Measurements from ENCODE around the gene DIO3.

DIO3 gene

DNA sequence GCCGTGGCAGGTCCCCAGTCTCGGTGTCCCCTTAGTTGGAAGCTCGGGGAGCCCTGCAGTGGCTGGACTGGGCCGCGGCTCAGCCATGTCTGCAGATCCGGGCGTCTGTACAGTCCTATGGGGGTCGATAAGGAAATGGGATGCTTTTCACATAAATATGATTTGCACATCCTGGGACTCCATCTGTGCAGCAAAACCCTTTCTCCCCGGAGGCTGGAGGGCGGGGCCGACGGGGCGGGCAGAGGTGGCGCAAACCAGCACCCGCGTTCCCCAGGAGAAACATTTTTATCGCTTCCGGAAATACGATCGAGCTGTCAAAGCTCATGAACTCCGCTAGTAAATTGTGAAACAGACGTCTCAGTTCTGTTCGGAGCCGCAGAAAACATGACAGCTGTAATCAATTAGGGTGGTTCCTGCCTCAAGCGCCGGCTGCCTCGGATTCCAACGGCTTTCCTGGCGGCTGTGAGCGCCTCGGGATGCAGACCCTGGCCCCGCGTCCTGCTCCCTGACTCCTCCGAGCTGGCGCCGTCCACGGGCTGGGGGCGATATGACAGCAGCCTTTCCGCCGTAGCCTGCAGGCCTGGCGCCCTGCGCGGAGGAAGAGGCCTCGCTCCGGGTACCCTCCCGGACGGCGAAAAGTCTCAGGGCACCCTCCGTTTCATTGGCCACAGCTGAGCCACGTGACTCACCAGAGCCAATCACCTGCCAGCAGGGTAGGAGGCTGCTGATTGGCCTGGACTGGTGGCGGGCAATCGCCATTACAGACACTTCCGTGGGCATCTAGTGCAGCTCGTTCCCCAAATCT, 23.0 kb downstream of the DIO3 start:
- FAIRE-seq: no peak

DNA sequence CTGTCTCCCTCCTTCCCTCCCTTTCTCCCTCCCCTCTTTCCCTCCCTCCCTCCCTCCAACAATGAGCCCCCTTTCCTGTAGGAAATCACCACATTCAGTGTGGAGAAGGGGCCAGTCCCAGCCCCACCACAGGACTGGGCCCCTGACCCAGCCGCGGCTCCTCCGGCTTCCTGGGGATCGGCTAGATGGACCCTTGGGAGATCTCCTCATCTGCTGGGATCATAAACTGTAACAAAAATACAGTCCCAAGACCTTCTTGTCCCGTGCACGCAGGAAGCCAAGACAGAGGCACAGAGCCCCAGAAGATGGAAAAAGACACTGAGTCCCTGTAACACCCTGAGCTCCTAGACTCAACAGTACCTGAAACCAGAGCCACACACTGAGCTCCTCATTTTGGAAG, 23.9 kb downstream of the DIO3 start:
- FAIRE-seq: no peak

DNA sequence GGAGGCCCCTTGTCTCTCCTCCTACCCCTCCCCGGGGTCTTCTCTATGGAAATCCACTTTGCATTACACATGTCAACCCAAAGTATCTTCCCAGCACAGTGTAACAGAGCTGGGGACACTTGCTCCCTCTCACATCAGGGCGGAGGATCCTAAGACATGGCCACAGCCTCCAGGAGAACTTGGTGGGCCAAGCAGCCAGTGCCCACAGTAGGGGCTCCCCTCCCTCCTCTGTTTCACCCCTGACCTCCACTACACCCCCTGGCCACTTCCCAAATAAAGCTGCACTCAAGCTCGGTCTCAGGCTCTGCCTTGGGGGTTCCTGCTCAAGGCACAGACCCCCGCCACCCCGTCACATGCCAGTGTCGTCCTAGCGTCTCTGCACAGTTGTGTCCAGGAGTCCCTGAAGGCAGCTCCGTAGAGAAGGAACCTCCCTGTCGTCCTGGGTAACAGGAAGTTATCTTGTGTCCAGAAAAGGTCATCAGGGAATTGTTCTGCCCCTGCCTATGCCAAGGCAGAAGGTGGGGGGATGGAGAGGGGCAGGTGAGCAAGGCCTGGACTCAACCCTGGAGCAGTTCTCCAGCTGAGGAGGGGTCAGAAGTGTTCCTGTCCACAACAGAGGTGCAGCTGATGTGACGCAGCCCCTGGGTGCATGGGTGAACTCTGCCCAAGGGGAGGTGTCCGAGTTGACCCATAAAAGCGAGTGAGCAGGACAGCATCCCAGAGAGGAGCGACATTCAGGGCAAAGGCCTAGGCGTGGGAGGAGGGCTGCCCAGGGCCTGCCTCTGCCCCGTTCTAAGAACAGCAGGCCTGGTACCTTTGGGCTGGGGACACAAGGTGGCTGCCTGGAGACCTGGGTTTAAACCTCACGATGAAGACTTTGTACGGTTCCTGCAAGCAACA, 25.5 kb downstream of the DIO3 start:
- no peak for FAIRE-seq

DNA sequence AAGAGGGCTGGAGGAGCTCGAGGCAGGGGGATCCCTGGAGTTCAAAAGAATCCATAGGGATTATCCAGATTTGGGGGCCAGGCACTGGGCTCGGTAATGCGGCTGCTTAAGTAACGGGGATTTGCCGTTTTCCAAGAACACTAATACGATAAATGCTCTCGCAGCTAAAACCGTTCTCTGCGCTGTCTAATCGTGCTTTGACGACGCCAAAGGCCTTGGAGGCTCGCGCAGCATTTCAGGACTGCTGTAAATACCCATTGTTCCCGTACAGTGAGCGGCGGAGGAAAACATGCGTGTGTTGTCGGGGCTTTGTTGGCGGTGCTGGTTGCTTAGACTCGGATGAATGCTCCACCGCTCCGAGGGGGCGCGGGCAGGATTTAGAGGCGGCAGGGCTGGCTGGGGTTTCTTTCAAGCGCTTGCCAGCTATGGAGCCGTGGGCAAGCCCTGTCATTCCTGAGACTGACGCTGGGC, 26.2 kb downstream of the DIO3 start:
- no peak for FAIRE-seq

DNA sequence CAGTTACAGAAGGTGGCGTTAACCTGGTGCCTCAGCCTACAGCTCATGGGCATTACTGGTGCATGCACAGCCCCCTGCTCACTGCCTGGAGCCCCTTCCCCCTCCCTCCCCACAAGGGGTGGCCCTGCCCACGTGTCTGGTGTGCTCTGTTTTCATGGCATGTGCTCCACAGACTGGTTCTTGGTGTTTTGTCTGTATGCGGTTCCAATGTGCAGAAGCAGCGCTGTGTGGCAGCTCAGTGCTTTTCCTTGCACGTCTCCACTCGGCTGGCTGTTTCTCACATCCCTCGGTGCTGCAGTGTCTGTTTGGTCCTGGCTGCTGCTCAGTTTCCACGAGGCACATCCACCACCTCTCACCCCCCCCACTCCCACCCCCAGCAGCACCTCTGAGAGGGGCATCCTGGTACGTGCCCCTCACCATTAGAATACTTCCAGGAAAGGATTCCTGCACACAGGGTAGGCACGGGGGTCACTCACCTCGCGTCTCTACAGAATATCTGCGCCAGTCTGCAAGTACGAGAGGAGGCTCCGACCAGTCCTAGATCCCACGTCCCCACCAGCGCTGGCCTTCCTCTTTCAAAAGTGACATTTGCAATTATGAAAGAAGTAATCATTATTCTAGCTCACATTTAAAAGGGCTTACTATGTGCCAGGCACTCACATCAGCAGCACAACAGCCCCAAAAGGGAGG, 27.1 kb downstream of the DIO3 start:
- FAIRE-seq: no peak

DNA sequence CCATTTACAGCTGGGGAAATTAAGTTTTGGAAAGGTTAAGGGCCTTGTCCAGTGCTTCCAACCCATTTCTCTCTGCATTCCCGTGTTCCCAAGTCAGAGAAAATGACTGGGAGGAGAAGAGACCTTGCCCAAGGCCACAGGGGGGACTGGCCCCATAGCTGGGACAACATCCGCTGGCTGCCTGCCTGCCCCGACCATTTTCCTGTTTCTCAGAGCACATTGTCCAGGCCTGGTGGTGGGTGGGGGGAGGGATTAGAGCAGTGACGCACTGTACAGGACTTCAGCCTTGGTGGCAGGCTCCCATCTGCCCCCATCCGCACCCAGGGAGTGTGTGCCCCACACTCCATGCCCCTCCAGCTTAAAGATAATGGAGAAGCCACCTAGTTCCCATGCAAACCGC, 27.7 kb downstream of the DIO3 start:
- no peak for FAIRE-seq

DNA sequence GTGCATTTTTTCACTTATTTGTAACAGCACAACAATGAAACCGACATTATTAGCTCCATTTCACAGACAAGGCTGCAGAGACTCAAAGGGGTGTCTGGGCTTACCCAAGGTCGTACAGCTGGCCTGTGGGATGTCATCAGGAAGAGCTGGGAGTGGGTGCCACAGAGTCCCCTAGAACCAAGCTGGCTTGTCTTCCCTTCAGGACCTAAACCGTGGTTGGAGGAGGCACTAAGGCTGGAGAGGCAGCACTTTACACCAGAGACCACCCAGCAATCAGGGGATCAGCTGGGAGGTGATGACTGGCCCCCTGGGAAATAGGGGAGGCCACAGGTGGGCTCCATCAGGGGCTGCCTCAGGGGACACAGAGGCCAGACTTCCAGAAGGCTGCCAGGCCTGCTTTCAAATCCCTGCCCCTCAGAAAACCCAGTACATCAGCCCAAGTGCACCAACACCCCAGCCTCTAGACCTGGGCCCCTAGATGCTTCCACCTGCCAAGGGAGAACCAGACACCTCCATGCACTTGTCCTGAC, 28.3 kb downstream of the DIO3 start:
- no peak for FAIRE-seq

DNA sequence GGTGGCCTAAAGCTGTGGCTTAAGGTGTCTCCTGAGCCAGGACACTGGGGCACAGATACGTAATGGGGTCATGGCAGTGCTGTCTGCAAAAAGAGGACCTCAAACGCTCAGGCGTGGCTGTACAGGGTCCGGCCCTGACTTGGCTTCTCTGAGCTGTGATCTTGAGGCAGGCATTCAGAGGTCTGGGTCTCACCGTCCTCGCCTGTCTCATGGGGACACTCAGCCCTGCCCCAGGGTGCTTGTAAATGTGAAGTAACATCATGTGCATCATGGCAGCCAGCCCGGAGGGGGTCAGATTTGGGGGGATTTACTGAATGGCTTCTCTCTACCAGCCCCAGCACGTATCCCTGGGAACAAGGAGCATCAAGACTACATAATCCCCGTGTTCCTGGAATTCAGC, 28.8 kb downstream of the DIO3 start:
- no peak for FAIRE-seq

DNA sequence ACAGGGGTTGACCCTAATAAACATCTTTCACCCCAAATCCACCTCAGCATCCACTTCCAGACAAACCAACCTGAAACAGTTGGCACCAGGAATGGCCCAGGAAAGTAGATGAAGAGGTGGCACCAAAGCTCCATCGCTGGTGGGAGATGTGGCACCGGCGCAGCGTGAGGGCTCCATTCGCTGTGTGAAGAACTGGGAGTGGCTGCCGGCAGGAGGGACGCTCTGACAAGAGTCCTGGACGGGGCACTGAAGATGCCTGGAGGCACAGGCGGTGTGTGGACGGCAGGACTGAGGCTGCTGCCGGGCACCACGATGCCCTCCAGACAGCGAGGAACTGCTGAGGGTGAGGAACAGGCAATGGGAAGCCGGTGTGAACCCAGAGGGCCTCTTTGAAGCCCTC, 29.3 kb downstream of the DIO3 start:
- no peak for FAIRE-seq

DNA sequence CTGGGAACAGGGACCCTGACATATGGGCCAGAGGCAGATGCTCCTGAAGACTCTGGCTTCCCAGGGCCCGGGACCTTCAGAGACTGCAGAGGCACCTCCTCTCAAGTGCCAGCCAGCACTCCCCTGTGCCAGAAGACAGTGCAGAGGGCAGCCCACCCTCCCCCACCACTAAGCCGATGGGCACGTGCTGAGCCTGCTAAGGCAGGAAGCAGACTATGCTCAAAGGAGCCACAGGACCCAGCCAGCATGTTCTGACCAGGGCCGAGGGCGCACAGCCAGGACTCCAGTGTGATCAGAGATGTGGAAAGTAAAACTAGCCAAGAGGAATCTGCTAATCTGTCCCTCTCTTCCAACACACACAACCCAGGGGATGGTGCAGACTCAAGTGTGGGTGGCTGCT, 29.8 kb downstream of the DIO3 start:
- no peak for FAIRE-seq

DNA sequence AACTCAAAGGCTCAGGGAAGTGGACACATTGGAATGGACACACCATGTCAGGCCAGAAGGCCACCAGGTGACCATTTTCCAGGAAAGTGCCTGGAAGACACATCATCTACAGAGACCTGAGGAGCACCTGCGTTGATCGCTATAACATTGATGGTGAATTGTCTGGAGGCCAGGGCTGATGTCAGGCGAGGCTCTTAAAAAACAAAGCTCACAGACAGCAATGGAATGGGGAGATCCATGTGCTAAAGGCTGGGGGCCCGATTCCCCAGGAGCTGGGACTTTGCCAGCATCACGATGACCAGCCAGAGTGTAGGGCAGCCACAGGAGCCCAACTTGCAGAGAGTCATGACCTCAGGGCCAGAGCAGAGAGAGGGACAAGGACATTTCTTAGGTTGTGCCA, 30.3 kb downstream of the DIO3 start:
- FAIRE-seq: no peak

DNA sequence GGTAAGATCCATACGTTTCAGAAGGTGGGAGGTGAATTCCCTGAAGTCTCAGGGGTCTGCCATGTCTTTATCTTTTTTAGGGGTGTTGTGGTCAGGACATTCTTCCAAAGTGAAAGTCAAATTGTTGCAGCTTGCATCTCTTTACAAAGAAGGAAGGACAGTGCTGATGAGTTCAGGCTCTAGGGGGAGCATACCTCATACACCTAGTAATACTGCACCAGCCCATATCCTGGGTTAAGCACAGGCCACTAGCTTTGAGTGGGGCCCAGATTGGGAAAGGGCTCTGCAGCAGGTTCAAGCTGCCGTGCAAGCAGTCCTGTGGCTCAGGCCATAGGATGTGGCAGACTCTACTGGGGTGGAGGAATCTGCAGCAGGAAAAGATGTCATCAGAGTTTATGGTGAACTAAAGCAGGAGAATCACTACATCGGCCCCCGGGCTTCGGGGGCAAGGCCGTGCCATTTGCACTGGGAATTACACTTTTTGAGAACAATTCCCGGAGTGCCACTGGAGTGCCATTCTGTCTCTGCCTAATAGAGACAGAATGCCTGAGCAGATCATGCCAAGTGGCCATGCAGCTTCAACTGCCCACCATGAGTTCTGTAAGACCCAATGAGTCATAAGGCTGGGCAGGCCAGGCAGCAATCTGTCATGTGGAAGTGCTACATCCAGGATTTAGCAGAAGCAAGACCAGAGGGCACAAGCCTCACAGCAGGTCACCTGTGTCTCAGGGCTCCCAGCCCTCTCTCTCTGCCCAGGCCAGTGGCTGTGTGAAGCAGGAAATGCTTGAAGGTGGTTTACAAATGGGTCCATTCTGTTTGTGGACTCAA, 32.3 kb downstream of the DIO3 start:
- no peak for FAIRE-seq

DNA sequence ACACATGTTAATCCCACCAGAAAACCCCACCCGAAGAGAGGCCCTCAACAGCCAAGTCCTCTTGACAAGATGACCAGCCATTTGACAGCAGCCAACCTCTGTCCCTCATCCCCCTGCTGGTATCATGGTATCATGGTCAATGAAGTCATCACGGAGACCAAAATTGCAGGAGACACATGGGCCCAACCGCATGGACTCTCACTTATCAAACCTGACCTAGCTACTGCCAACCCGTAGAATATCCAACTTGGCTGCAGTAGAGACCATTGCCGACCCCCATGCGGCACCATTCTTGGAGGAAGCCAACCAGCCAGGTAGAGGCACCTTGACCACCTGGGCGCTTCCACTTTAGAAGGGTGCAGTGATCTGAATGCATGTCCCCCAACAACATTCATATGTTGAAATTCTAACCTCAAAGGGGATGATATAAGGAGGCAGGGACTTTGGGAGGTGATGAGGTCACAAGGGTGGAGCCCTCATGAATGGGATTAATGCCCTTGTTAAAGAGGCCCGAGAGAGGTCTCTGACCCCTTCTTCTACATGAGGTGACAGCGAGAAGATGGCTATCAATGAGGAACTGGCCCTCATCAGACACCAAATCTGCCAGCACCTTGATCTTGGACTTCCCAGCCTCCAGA, 33.3 kb downstream of the DIO3 start:
- no peak for FAIRE-seq

DNA sequence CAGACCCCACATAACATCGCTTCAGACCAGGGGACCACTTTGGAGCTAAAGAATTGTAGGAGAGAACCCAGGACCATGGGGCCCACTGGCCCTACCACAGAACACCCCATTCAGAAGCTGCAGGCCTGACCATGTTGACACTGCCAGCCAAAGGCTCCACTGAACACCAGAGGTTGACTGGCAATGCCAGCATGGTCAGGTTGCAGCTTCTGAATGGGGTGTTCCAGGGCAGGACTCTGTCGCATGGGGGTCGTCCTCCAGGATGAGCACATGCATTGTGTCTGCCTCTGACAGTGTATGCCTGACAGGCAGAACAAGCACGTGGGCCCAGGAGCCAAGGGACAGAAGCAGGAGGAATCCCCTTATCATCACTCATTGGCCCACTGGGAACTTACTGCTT, 34.1 kb downstream of the DIO3 start:
- FAIRE-seq: no peak

DNA sequence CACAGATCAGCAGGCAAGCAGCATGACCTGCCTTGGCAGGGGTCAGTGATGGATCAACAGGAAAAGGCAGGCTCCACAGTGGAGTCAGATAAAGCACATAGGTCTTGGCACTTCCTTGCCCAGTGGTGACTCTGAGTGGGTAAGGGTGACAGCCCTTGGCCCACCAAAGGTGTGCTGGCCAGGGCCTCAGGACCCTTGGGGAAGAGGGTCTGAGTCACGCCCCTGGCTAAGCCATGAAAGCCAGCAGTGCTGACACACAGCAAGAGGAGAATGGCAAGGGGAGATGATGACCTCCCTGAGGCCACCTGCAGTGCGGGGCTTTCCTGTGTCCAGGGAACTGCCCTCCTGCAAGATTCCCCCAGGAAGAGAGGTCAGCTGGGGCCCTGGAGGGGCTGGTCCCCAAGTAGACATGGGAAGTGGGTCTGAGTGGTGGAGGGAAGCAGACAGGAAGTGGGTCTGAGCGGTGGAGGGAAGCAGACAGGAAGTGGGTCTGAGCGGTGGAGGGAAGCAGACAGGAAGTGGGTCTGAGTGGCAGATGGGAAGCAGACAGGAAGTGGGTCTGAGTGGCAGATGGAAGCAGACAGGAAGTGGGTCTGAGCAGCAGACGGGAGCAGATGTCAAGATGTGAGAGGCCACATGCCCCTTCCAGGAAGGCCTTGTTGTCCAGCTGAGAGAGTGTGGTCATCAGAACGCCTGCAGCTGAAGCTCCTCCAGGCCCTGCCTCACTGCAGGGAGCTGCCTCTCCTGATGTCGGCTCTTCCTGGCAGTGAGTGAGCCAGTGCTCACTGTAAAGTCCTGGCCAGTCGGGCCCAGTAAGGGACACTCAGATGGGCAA, 34.8 kb downstream of the DIO3 start:
- FAIRE-seq: no peak

DNA sequence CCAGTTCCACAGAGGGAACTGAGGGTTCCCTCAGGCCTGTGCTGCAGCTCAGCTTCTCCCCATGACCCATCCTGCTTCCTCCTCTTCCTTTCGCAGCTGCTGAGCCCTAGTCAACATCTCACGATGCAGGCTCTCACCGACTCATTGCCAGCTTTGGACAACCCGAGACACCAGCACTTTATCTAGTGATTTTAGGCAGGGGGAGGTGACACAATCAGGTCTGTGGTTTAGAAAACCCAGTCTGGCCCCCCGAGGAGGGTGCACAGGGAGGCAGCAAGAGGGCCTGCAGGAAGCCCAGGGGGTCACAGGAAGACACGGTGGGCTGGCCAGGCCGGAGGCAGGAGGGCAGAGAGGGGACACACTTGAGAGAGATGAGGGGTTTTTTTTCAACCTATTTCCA, 35.4 kb downstream of the DIO3 start:
- FAIRE-seq: no peak

DNA sequence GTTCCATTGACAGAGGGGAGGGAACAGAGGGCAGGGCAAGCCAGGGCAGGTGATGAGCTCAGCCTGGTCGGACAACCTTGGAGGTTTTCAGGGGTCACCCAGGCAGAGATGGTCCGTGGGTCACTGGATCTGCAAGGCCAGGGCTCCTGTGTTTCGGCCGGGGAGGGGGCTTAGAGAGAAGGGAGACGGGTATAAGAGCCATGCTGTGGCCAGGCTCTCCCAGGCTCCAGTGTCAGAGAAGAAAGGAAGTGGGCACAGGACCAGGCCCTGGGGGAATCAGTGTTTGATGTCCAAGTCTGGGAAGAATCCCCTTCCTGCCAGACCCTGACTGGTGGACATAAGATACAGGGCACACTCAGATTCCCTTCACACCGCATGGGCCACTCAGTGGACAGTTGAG, 36.9 kb downstream of the DIO3 start:
- FAIRE-seq: no peak

DNA sequence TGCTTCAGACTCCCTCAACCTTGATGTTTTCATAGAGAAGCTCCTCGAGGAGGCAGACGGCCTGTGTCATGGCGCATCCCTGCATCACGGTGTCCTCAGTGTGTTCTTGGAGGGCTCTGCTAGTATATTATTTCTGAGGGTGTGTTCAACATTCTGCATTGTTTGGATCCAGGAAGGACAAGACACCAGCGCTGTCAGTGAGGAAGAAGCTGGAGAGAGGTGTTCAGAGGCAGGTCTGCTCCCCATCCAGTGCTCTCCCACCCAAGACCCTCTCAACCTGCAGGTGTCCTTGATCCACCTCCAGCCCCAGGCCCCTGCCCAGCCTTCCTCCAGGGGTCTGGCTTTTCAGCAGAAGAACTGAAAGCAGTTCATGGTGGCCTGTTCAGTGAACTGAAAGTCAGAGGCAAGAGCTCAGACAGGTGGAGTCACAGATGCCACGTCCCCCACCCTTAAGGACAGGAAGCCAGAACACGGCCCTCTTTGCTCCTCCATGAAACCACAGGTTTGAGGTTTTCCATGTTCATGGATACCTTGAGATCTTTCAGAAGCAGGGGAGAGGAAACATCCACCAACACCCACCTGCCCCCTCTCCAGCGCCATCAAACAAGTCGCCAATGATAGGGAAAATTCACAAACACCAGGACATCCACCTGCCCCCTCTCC, 37.4 kb downstream of the DIO3 start:
- no peak for FAIRE-seq

DNA sequence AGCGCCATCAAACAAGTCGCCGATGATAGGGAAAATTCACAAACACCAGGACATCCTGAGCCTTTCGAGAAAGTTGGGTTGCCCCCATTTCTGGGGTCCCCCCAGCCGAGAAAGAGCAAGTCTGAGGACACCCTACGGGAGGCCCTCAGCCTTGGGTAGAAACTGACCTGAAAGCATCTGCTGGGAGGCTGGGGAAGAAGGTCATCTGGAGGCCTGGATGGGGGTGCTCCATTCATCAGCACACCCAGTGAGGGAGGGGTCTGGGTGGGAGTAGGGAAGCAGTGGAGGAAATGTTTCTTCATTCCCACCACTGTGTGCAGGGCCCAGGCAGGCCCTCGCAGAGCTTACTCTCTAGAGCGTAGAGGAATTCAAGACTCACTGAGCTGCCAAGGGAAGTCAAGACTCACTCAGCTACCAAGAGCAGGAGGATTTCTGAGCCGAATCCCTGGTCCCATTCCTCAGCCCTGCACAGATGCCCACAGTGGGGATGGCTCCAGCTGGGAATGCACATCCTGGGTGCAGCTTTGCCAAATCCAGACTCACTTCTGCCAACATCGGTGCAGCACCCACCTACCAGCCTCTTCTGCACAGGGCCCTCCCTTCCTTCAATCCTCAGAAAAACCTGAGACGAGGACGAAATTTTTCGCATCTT, 38.1 kb downstream of the DIO3 start:
- FAIRE-seq: no peak

Data from G401.6 (cell line).